Activated naive CD8-positive, alpha-beta T cell (primary cell): ENCODE data around the gene DNAAF1.
A peak's percentile ranks its signal among the peaks of the same experiment; 100 is the strongest.

Source experiments
- H3K27ac Mint-ChIP-seq: one replicate; pipeline ENCODE4 v1.8.0; 2021; ENCODE audit warnings: mixed read lengths
- H3K27me3 Mint-ChIP-seq: one replicate; pipeline ENCODE4 v1.8.0; 2021; ENCODE audit warnings: mixed read lengths
- H3K36me3 Mint-ChIP-seq: one replicate; pipeline ENCODE4 v1.8.0; 2021; ENCODE audit warnings: mixed read lengths
- H3K4me1 Mint-ChIP-seq: one replicate; pipeline ENCODE4 v1.8.0; 2021; ENCODE audit warnings: low read depth, mixed read lengths
- H3K4me3 Mint-ChIP-seq: one replicate; pipeline ENCODE4 v1.8.0; 2021; ENCODE audit warnings: mild to moderate bottlenecking, mixed read lengths
- H3K9me3 Mint-ChIP-seq: one replicate; pipeline ENCODE4 v1.8.0; 2021; ENCODE audit warnings: low read depth, mixed read lengths

The DNAAF1 gene

GRCh38 chr16:84138824-84139627 lies 6.1 kb upstream of the DNAAF1 start:
- H3K4me1 Mint-ChIP-seq, result peaks cover 43% of the 10 kb centered on the region
- H3K9me3 Mint-ChIP-seq, result no peaks in the 10 kb centered on the region
- H3K27ac Mint-ChIP-seq, result peak overlapping the region; percentile 35
- H3K27me3 Mint-ChIP-seq, result no peaks in the 10 kb centered on the region
- H3K36me3 Mint-ChIP-seq, result peaks cover 4% of the 10 kb centered on the region
- peak overlapping the region; percentile 62 for H3K4me3 Mint-ChIP-seq

GRCh38 chr16:84139628-84140258 lies 5.4 kb upstream of the DNAAF1 start:
- no peaks in the 10 kb centered on the region for H3K27me3 Mint-ChIP-seq
- peaks cover 45% of the 10 kb centered on the region for H3K4me1 Mint-ChIP-seq
- H3K4me3 Mint-ChIP-seq, result no peak overlapping the region
- peak overlapping the region; percentile 69 for H3K27ac Mint-ChIP-seq
- H3K36me3 Mint-ChIP-seq, result peaks cover 4% of the 10 kb centered on the region
- no peaks in the 10 kb centered on the region for H3K9me3 Mint-ChIP-seq

GRCh38 chr16:84141143-84141670 lies 3.9 kb upstream of the DNAAF1 start:
- H3K27me3 Mint-ChIP-seq, result no peaks in the 10 kb centered on the region
- no peaks in the 10 kb centered on the region for H3K9me3 Mint-ChIP-seq
- peaks cover 42% of the 10 kb centered on the region for H3K4me1 Mint-ChIP-seq
- H3K4me3 Mint-ChIP-seq, result no peak overlapping the region
- no peak overlapping the region for H3K27ac Mint-ChIP-seq
- peaks cover 4% of the 10 kb centered on the region for H3K36me3 Mint-ChIP-seq

- Mint-ChIP-seq H3K9me3 (no peaks in the 10 kb centered on the region), H3K36me3 (peaks cover 4% of the 10 kb centered on the region), H3K27me3 (no peaks in the 10 kb centered on the region), H3K4me1 (peaks cover 34% of the 10 kb centered on the region), H3K4me3 (peak overlapping the region; percentile 79), H3K27ac (no peak overlapping the region)
Observed at GRCh38 chr16:84143081-84143480, 2.0 kb upstream of the DNAAF1 start.

- H3K27me3 Mint-ChIP-seq, result no peaks in the 10 kb centered on the region
- H3K9me3 Mint-ChIP-seq, result no peaks in the 10 kb centered on the region
Observed at GRCh38 chr16:84143784-84144199, 1.3 kb upstream of the DNAAF1 start.

GRCh38 chr16:84144209-84144858 lies 774 bp upstream of the DNAAF1 start:
- no peaks in the 10 kb centered on the region for H3K27me3 Mint-ChIP-seq
- H3K27ac Mint-ChIP-seq, result peak overlapping the region; percentile 87
- H3K4me1 Mint-ChIP-seq, result peaks cover 22% of the 10 kb centered on the region
- H3K9me3 Mint-ChIP-seq, result no peaks in the 10 kb centered on the region
- peak overlapping the region; percentile 95 for H3K4me3 Mint-ChIP-seq
- H3K36me3 Mint-ChIP-seq, result no peaks in the 10 kb centered on the region

More at GRCh38 chr16:84143784-84144199, 1.3 kb upstream of the DNAAF1 start:
- Mint-ChIP-seq H3K27ac (peak overlapping the region; percentile 87), H3K4me1 (peaks cover 28% of the 10 kb centered on the region), H3K36me3 (peaks cover 4% of the 10 kb centered on the region), H3K4me3 (peak overlapping the region; percentile 95)

- Mint-ChIP-seq H3K27me3 (no peaks in the 10 kb centered on the region), H3K27ac (no peak overlapping the region), H3K4me1 (no peaks in the 10 kb centered on the region), H3K4me3 (no peak overlapping the region), H3K36me3 (no peaks in the 10 kb centered on the region), H3K9me3 (no peaks in the 10 kb centered on the region)
Observed at GRCh38 chr16:84150926-84151325, 5.8 kb downstream of the DNAAF1 start.

GRCh38 chr16:84153660-84154214 lies 8.6 kb downstream of the DNAAF1 start:
- Mint-ChIP-seq H3K9me3 (no peaks in the 10 kb centered on the region), H3K36me3 (no peaks in the 10 kb centered on the region), H3K4me1 (no peaks in the 10 kb centered on the region), H3K27me3 (peaks cover 6% of the 10 kb centered on the region), H3K4me3 (no peak overlapping the region), H3K27ac (no peak overlapping the region)

GRCh38 chr16:84155226-84155625 lies 10.1 kb downstream of the DNAAF1 start:
- Mint-ChIP-seq H3K27me3 (peaks cover 10% of the 10 kb centered on the region), H3K27ac (no peak overlapping the region), H3K4me1 (no peaks in the 10 kb centered on the region), H3K4me3 (no peak overlapping the region), H3K36me3 (no peaks in the 10 kb centered on the region), H3K9me3 (no peaks in the 10 kb centered on the region)

- no peak overlapping the region for H3K27ac Mint-ChIP-seq
- no peaks in the 10 kb centered on the region for H3K36me3 Mint-ChIP-seq
- H3K4me1 Mint-ChIP-seq, result no peaks in the 10 kb centered on the region
- peaks cover 10% of the 10 kb centered on the region for H3K27me3 Mint-ChIP-seq
- no peaks in the 10 kb centered on the region for H3K9me3 Mint-ChIP-seq
- H3K4me3 Mint-ChIP-seq, result no peak overlapping the region
Observed at GRCh38 chr16:84155771-84156170, 10.7 kb downstream of the DNAAF1 start.

- no peaks in the 10 kb centered on the region for H3K4me1 Mint-ChIP-seq
- no peak overlapping the region for H3K4me3 Mint-ChIP-seq
- no peaks in the 10 kb centered on the region for H3K36me3 Mint-ChIP-seq
- no peak overlapping the region for H3K27ac Mint-ChIP-seq
- peaks cover 10% of the 10 kb centered on the region for H3K27me3 Mint-ChIP-seq
- no peaks in the 10 kb centered on the region for H3K9me3 Mint-ChIP-seq
Observed at GRCh38 chr16:84156342-84156784, 11.3 kb downstream of the DNAAF1 start.

GRCh38 chr16:84159007-84159406 lies 13.9 kb downstream of the DNAAF1 start:
- H3K27me3 Mint-ChIP-seq, result peaks cover 15% of the 10 kb centered on the region
- no peak overlapping the region for H3K27ac Mint-ChIP-seq
- H3K9me3 Mint-ChIP-seq, result no peaks in the 10 kb centered on the region
- H3K4me1 Mint-ChIP-seq, result no peaks in the 10 kb centered on the region
- H3K4me3 Mint-ChIP-seq, result no peak overlapping the region
- H3K36me3 Mint-ChIP-seq, result no peaks in the 10 kb centered on the region

GRCh38 chr16:84159800-84160199 lies 14.7 kb downstream of the DNAAF1 start:
- Mint-ChIP-seq H3K9me3 (no peaks in the 10 kb centered on the region), H3K36me3 (no peaks in the 10 kb centered on the region), H3K27me3 (peaks cover 15% of the 10 kb centered on the region), H3K4me3 (no peak overlapping the region), H3K27ac (no peak overlapping the region), H3K4me1 (no peaks in the 10 kb centered on the region)

- Mint-ChIP-seq H3K27me3 (peaks cover 18% of the 10 kb centered on the region), H3K4me3 (no peak overlapping the region), H3K27ac (no peak overlapping the region), H3K36me3 (no peaks in the 10 kb centered on the region), H3K9me3 (no peaks in the 10 kb centered on the region), H3K4me1 (no peaks in the 10 kb centered on the region)
Observed at GRCh38 chr16:84161037-84161436, 15.9 kb downstream of the DNAAF1 start.

GRCh38 chr16:84161801-84162200 lies 16.7 kb downstream of the DNAAF1 start:
- Mint-ChIP-seq H3K27ac (no peak overlapping the region), H3K4me1 (no peaks in the 10 kb centered on the region)

More at GRCh38 chr16:84161801-84162200, 16.7 kb downstream of the DNAAF1 start:
- no peaks in the 10 kb centered on the region for H3K36me3 Mint-ChIP-seq
- no peak overlapping the region for H3K4me3 Mint-ChIP-seq
- H3K9me3 Mint-ChIP-seq, result no peaks in the 10 kb centered on the region
- H3K27me3 Mint-ChIP-seq, result peaks cover 15% of the 10 kb centered on the region
